Chondrocyte (in vitro differentiated cells): ENCODE measurements around the gene GOLGA8M. TPM values are rescaled to one million over a fixed set of nuclear protein-coding genes. Genes with fewer than 3 reads are reported as not detected.
"Not testable (repeated sequence)": the region's sequence is repeated elsewhere in the genome, so short reads cannot be mapped to it uniquely, and the experiment has no call there.

Source experiments
- DNase-seq: peaks from one replicate; pipeline ENCODE4 v3.0.0; 2021; ENCODE audit warnings: mixed read lengths, low spot score
- H3K27ac Mint-ChIP-seq: one replicate; pipeline ENCODE4 v1.8.0; 2021; ENCODE audit warnings: mild to moderate bottlenecking, moderate library complexity, mixed read lengths; ENCODE audit not compliant: unreplicated experiment
- H3K27me3 Mint-ChIP-seq: 2 replicates; pipeline ENCODE4 v1.8.0; 2021; ENCODE audit warnings: low read depth, mixed read lengths
- H3K36me3 Mint-ChIP-seq: 2 replicates; pipeline ENCODE4 v1.8.0; 2021; ENCODE audit warnings: low read depth, mixed read lengths
- H3K4me1 Mint-ChIP-seq: 2 replicates; pipeline ENCODE4 v1.8.0; 2021; ENCODE audit warnings: low read depth, mild to moderate bottlenecking, mixed read lengths
- H3K4me3 Mint-ChIP-seq: one replicate; pipeline ENCODE4 v1.8.0; 2021; ENCODE audit warnings: mild to moderate bottlenecking, moderate library complexity, mixed read lengths; ENCODE audit not compliant: unreplicated experiment
- H3K9me3 Mint-ChIP-seq: 2 replicates; pipeline ENCODE4 v1.8.0; 2021; ENCODE audit warnings: low read depth, mixed read lengths
- CTCF ChIP-seq: fragments of 200-600 bp; sonication (generic); IDR thresholded peaks from 2 replicates; pipeline ENCODE4 v1.5.0; 2021; ENCODE audit warnings: antibody characterized with exemption, mild to moderate bottlenecking, moderate library complexity
- long read RNA-seq: library from polyadenylated mRNA; stranded (forward); transcript quantifications from one replicate; pipeline ENCODE4 v2.0.0, GENCODE V29; 2021
- total RNA-seq: library from RNA; stranded (reverse); gene quantifications from 3 replicates; pipeline ENCODE4 v1.2.1, GENCODE V29; 2021

GOLGA8M gene, protein sequence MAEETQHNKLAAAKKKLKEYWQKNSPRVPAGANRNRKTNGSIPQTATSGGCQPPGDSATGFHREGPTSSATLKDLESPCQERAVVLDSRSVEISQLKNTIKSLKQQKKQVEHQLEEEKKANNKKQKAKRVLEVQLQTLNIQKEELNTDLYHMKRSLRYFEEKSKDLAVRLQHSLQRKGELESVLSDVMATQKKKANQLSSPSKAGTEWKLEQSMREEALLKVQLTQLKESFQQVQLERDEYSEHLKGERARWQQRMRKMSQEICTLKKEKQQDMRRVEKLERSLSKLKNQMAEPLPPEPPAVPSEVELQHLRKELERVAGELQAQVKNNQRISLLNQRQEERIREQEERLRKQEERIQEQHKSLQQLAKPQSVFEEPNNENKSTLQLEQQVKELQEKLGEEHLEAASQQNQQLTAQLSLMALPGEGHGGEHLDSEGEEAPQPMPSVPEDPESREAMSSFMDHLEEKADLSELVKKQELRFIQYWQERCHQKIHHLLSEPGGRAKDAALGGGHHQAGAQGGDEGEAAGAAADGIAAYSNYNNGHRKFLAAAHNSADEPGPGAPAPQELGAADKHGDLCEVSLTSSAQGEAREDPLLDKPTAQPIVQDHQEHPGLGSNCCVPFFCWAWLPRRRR
- total RNA-seq: 2.5 to 4.8 TPM (median 3.6 TPM) in 3 replicates
- long read RNA-seq, partial matches to known transcripts: 0 of 1 reads
- long read RNA-seq, other reads (novel, unspliced or antisense): 1 of 1 reads

DNA sequence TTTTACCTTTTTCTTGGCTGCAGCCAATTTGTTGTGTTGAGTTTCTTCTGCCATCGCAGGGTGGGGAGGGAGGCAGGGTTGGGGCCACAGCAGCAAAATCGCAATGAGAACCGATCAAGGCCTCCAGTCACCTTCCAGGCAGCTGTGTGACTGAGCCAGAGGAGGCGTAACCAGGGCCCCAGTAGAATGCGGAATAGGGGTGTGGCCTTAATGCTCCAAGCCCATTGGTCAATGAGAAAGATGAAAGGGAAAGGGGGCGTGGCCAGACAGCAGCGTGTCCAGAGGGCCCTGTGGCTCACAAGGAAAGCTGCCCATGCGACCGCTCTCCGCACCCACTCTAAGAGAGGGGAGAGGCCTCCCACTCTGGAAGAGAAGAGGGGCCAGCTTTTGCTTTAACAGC, at the start of gene GOLGA8M:
GOLGA8M (minus strand) TSS at position 152 of the 400 bp plus-strand sequence; CDS start at position 54, 98 bp downstream.
- H3K4me3 Mint-ChIP-seq, H3K27me3 Mint-ChIP-seq, DNase-seq, H3K36me3 Mint-ChIP-seq, H3K9me3 Mint-ChIP-seq, H3K27ac Mint-ChIP-seq, H3K4me1 Mint-ChIP-seq: not testable (repeated sequence)

- not testable (repeated sequence) for H3K27me3 Mint-ChIP-seq, H3K4me1 Mint-ChIP-seq, H3K4me3 Mint-ChIP-seq, DNase-seq, H3K36me3 Mint-ChIP-seq, H3K9me3 Mint-ChIP-seq, H3K27ac Mint-ChIP-seq
Measured at GRCh38 chr15:28742890-28743289, 30.7 kb upstream of the GOLGA8M start.

DNA sequence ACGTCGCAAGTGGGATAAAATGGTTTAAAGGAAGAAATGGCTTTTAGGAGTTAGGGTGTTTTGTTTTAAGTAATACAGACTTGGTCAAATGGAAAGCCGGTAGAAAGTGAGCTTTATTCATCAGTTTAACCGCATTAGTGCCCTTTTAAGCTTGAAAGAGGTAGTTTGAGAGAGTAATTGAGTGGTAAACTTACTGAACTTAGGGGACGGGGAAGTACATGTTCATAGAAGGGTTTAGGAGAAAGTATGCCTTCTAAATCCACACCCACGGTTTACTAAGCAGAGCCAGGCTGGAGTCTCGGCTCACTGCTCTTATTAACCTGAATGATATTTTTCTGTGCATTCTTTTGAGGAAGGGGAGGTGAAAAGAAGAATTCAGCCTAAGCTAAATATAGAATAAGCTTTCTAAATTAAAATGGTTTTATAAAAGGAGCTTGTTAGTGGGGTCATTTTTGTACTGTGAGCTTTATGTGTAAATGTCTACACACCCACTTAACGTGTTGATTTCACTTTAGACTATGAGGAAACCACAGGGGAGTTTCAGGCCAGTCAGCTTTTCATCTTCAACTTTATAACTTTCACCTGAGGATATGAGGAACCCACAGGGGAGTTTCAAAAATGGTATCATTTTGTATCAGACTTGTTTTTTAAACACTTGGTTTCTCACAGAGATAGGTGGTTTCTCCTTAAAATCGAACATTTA, 26.5 kb upstream of the GOLGA8M start:
- not testable (repeated sequence) for H3K9me3 Mint-ChIP-seq, DNase-seq, H3K27me3 Mint-ChIP-seq, H3K36me3 Mint-ChIP-seq
- H3K27ac Mint-ChIP-seq: peak overlapping the region; percentile 94
- H3K4me3 Mint-ChIP-seq: peak overlapping the region; percentile 77
- peaks cover 15% of the 10 kb centered on the region for H3K4me1 Mint-ChIP-seq

GRCh38 chr15:28738200-28738561, 26.0 kb upstream of the GOLGA8M start:
- Mint-ChIP-seq H3K4me1 (peaks cover 15% of the 10 kb centered on the region), H3K27ac (peak overlapping the region; percentile 94)

DNA sequence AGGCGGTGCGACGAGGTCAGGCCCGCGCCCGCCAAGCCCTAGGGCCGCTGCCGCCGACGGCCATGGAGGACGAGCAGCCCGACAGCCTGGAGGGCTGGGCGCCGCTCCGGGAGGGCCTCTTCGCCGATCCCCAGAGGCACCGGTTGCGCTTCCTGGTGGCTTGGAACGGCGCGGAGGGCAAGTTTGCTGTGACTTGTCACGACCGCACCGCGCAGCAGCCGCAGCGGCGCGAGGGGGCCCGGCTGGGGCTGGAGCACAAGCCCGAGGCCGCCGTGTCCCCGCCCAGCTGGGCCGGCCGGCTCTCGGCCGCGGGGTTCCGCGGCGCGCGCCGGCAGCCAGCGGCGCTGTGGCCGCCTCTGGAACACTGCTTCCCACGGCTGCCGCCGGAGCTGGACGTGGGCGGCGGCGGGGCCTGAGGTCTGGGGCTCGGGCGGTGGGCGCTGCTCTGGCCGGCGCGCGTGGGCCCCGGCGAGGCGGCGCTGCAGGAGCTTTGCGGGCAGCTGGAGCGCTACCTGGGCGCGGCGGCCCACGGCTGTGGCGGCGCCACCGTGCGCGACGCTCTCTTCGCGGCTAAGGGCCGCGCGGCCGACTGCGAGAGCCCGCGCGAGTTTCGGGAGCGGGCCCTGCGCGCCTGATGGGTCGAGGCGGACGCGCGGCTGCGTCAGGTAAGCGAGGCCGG, 25.4 kb upstream of the GOLGA8M start:
- Mint-ChIP-seq H3K4me1 (peaks cover 15% of the 10 kb centered on the region), H3K4me3 (peak overlapping the region; percentile 75), H3K27ac (peak overlapping the region; percentile 88)
- not testable (repeated sequence) for DNase-seq, H3K27me3 Mint-ChIP-seq, H3K9me3 Mint-ChIP-seq, H3K36me3 Mint-ChIP-seq
- peak; percentile 5 for TF ChIP-seq CTCF

More at GRCh38 chr15:28738200-28738561, 26.0 kb upstream of the GOLGA8M start:
- peak overlapping the region; percentile 77 for H3K4me3 Mint-ChIP-seq
- not testable (repeated sequence) for H3K27me3 Mint-ChIP-seq, H3K36me3 Mint-ChIP-seq, DNase-seq, H3K9me3 Mint-ChIP-seq

DNA sequence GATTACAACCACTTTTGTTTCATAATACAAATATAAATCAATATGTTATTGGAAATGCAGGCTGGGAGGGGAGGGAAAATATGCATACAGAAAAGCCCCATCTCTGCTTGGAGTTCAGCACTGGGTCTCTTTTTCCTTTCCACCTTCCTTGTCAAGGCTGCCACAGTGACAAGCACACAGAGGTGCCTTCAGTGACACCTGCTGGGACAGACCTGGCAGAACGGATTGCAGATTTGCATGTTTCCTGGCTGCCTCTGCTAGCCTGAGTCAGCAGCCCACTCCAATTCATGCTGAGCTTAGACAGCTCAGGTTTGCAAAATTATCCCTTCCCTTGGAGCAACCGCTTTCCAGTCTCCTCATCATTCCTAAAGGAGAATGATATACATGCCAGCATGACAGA, 15.8 kb upstream of the GOLGA8M start:
- H3K4me1 Mint-ChIP-seq, DNase-seq, H3K4me3 Mint-ChIP-seq, H3K27ac Mint-ChIP-seq, H3K9me3 Mint-ChIP-seq, H3K36me3 Mint-ChIP-seq, H3K27me3 Mint-ChIP-seq: not testable (repeated sequence)
- TF ChIP-seq CTCF: peak; percentile 33

GRCh38 chr15:28727026-28727425, 14.8 kb upstream of the GOLGA8M start:
- H3K27me3 Mint-ChIP-seq, H3K36me3 Mint-ChIP-seq, H3K4me3 Mint-ChIP-seq, H3K27ac Mint-ChIP-seq, DNase-seq, H3K9me3 Mint-ChIP-seq, H3K4me1 Mint-ChIP-seq: not testable (repeated sequence)
